HepG2 (cell line): ENCODE measurements around the gene DTHD1. TPM values are rescaled to one million over a fixed set of nuclear protein-coding genes. Genes with fewer than 3 reads are reported as not detected.

Experiments
- ATAC-seq: fragments of 200-7000 bp; cut with Tn5 transposase; 3 replicates; pipeline ENCODE4 v1.9.1; 2020; ENCODE audit warnings: mild to moderate bottlenecking, moderate library complexity
- BruUV-seq: library from RNA; stranded (reverse); fragments of 400-500 nt; replicated peaks from 2 replicates; lab custom pipeline; 2021; lab: Mats Ljungman, UMichigan
- CTCF ChIA-PET: fragments of 300-600 bp; formaldehyde crosslinking; extraction: SDS; loops from one replicate; lab custom pipeline; 2021; ENCODE audit warnings: low total read pairs, inconsistent platforms, low intra/inter-chr PET ratio; lab: Yijun Ruan, JAX
- POLR2A ChIA-PET: fragments of 350-600 bp; sonication (Branson Sonifier 250); formaldehyde crosslinking; loops from one replicate; lab custom pipeline; 2020; ENCODE audit warnings: antibody characterized with exemption, inconsistent platforms; lab: Yijun Ruan, JAX
- DNase-seq: peaks from one replicate; pipeline ENCODE4 v3.0.0-alpha.2; 2015; ENCODE audit warnings: low spot score
- FAIRE-seq: peaks from 3 replicates; lab custom pipeline; 2011; peaks lifted over from hg19 to GRCh38; lab: Jason Lieb, UNC
- H2AFZ ChIP-seq: one replicate; pipeline ENCODE4 v1.6.1; 2011; ENCODE audit warnings: low read length, inconsistent platforms
- H3K27ac ChIP-seq: fragments of 300-600 bp; 3 replicates; pipeline ENCODE4 v1.8.0; 2011; ENCODE audit warnings: mixed run types, mild to moderate bottlenecking, mixed read lengths, low read length, inconsistent platforms; ENCODE audit not compliant: insufficient read depth; ENCODE audit errors: extremely low read length
- H3K27me3 ChIP-seq, 2 experiments: fragments of 200-600 bp in 1 of 2; 2 replicates in 1 of 2; 3 replicates in 1 of 2; pipeline versions ENCODE4 v1.6.0 to v1.8.0; 2011; ENCODE audit warnings: low read length in 2 of 2, mild to moderate bottlenecking in 2 of 2, moderate library complexity in 2 of 2, inconsistent platforms in 1 of 2; ENCODE audit not compliant: insufficient read depth in 2 of 2, control insufficient read depth in 1 of 2
- H3K36me3 ChIP-seq, 2 experiments: fragments of 200-600 bp in 1 of 2; replicated peaks in 1 of 2; 2 replicates in 1 of 2; 3 replicates in 1 of 2; pipeline versions ENCODE4 v1.5.1 to v1.8.0; 2011; ENCODE audit warnings: low read length in 2 of 2, inconsistent platforms in 1 of 2; ENCODE audit not compliant: insufficient read depth in 2 of 2, control insufficient read depth in 1 of 2
- H3K4me1 ChIP-seq: 2 replicates; pipeline ENCODE4 v1.5.1; 2012; ENCODE audit warnings: low read length, inconsistent platforms; ENCODE audit not compliant: insufficient read depth
- H3K4me2 ChIP-seq: 2 replicates; pipeline ENCODE4 v1.6.0; 2011; ENCODE audit warnings: low read depth, low read length, inconsistent platforms
- H3K4me3 ChIP-seq, 3 experiments: fragments of 200-600 bp in 1 of 3; sonication (generic), shearing (Covaris generic) in 1 of 3; replicated peaks in 1 of 3; 2 replicates each; pipeline ENCODE4 v1.5.1; 2011 to 2016; ENCODE audit warnings: low read length in 3 of 3, inconsistent platforms in 2 of 3, low read depth in 2 of 3, mild to moderate bottlenecking in 2 of 3, control low read depth in 1 of 3, mixed read lengths in 1 of 3; ENCODE audit not compliant: insufficient read depth in 1 of 3
- H3K79me2 ChIP-seq: one replicate; pipeline ENCODE4 v1.6.1; 2011; ENCODE audit warnings: low read length, inconsistent platforms; ENCODE audit not compliant: insufficient read depth
- H3K9ac ChIP-seq: 2 replicates; pipeline ENCODE4 v1.6.0; 2011; ENCODE audit warnings: mild to moderate bottlenecking, low read depth, low read length, inconsistent platforms; ENCODE audit not compliant: insufficient read depth
- H3K9me3 ChIP-seq: 2 replicates; pipeline ENCODE4 v1.5.1; 2012; ENCODE audit warnings: mild to moderate bottlenecking, low read length
- H4K20me1 ChIP-seq: 2 replicates; pipeline ENCODE4 v1.6.0; 2011; ENCODE audit warnings: inconsistent platforms, mild to moderate bottlenecking, low read length, moderate library complexity; ENCODE audit not compliant: insufficient read depth
- ATF7 ChIP-seq, 2 experiments: fragments of 450-650 bp in 1 of 2; sonication (generic) in 1 of 2; formaldehyde crosslinking in 1 of 2; IDR thresholded peaks; 2 replicates each; pipeline versions ENCODE4 v1.4.0 to v1.6.1; 2016 to 2020; ENCODE audit warnings: antibody characterized with exemption in 1 of 2, mild to moderate bottlenecking in 1 of 2, missing genetic modification reagents in 1 of 2
- NAIF1 ChIP-seq: sonication (generic); formaldehyde crosslinking; IDR thresholded peaks from 2 replicates; pipeline ENCODE4 v1.5.0; 2020; ENCODE audit warnings: mild to moderate bottlenecking, missing genetic modification reagents, borderline replicate concordance
- NCOA2 ChIP-seq: sonication (generic); formaldehyde crosslinking; IDR thresholded peaks from 2 replicates; pipeline ENCODE4 v1.8.0; 2022; ENCODE audit warnings: inconsistent platforms
- PBX2 ChIP-seq: IDR thresholded peaks from 2 replicates; pipeline ENCODE4 v1.6.1; 2016; ENCODE audit warnings: control low read depth
- TGIF2 ChIP-seq: IDR thresholded peaks from 2 replicates; pipeline ENCODE4 v1.6.1; 2016; ENCODE audit warnings: control low read depth, missing compliant biosample characterization
- ZMYM2 ChIP-seq: sonication (generic); formaldehyde crosslinking; IDR thresholded peaks from 2 replicates; pipeline ENCODE4 v1.8.0; 2022; ENCODE audit warnings: mild to moderate bottlenecking, missing genetic modification reagents
- ZNF12 ChIP-seq: sonication (generic); formaldehyde crosslinking; IDR thresholded peaks from 2 replicates; pipeline ENCODE4 v1.5.0; 2020; ENCODE audit warnings: missing genetic modification reagents
- ZNF230 ChIP-seq: sonication (generic); formaldehyde crosslinking; IDR thresholded peaks from 2 replicates; pipeline ENCODE4 v1.4.0; 2020; ENCODE audit warnings: mild to moderate bottlenecking, missing genetic modification reagents
- ZNF552 ChIP-seq: sonication (generic); formaldehyde crosslinking; IDR thresholded peaks from 2 replicates; pipeline ENCODE4 v1.9.0; 2022; ENCODE audit warnings: missing genetic modification reagents, mild to moderate bottlenecking, borderline replicate concordance
- ZNF761 ChIP-seq: sonication (generic); formaldehyde crosslinking; conservative IDR thresholded peaks from 2 replicates; pipeline ENCODE4 v1.4.0; 2020; ENCODE audit warnings: mild to moderate bottlenecking, missing genetic modification reagents
- WGBS: methylation state at CpG from one replicate; pipeline ENCODE4 v1.1.6; 2017; ENCODE audit warnings: low lambda C conversion rate; 5-methylcytosine and 5-hydroxymethylcytosine counted together
- in situ Hi-C: cut with HindIII; loops from 2 replicates; pipeline ENCODE4 v1.10.0; 2017; ENCODE audit warnings: low pct_unique_long_range_greater_than_20kb; ENCODE audit not compliant: extremely low pct_ligation_motif_present
- intact Hi-C: fragments of 100-400 bp; cut with micrococcal nuclease; formaldehyde crosslinking; loops from one replicate; pipeline ENCODE4 v1.10.0; 2022; ENCODE audit not compliant: unreplicated experiment
- polyA plus RNA-seq, 8 experiments: library from polyadenylated mRNA; depleted of rRNA in 3 of 8; stranded (reverse) in 7 of 8; unstranded in 1 of 8; fragments of >200 nt; fragmentation: Illumina TruSeq in 4 of 8; extraction: Trizol in 4 of 8; gene quantifications; 2 replicates each; pipeline versions ENCODE4 v1.2.1 to v1.2.3, GENCODE V29; 2011 to 2016; ENCODE audit warnings: low read depth in 4 of 8, missing spikeins in 1 of 8, mixed read lengths in 1 of 8; ENCODE audit not compliant: insufficient read depth in 1 of 8
- total RNA-seq, 5 experiments: library from RNA; depleted of rRNA; stranded (reverse); fragments of >200 nt; fragmentation: Illumina TruSeq; extraction: Trizol; gene quantifications; 2 replicates each; pipeline ENCODE4 v1.2.3, GENCODE V29; 2016; ENCODE audit warnings: low read depth in 1 of 5
- TF ChIP-seq, protein P1 (sequence below): sonication (generic); formaldehyde crosslinking; IDR thresholded peaks from 2 replicates; pipeline ENCODE4 v1.4.0; 2020; ENCODE audit warnings: missing genetic modification reagents
- TF ChIP-seq, protein P2 (sequence below): sonication (generic); formaldehyde crosslinking; IDR thresholded peaks from 2 replicates; pipeline ENCODE4 v1.4.0; 2020; ENCODE audit warnings: missing genetic modification reagents

Gene DTHD1
- total and polyA plus RNA-seq, 2 of the 13 experiments (the other 11 are each of a cell fraction or from before 2014, with no cell fraction given), result not detected

GRCh38 chr4:36327400-36327799 is 46.0 kb downstream of the DTHD1 start:
- H3K4me1 ChIP-seq, result no peaks in the 10 kb centered on the region
- no peaks in the 10 kb centered on the region for H3K9me3 ChIP-seq
- intact Hi-C loops, result no loop called here
- ATAC-seq (no peak), DNase-seq (no peak), FAIRE-seq (no peak)
- H3K27ac ChIP-seq, result no peak overlapping the region
- no peak overlapping the region for H3K4me3 ChIP-seq
- H4K20me1 ChIP-seq, result no peaks in the 10 kb centered on the region
- no peaks in the 10 kb centered on the region for H3K27me3 ChIP-seq
- in situ Hi-C loops, result no loop called here
- no TSS peak for BruUV-seq
- no peak overlapping the region for H3K4me2 ChIP-seq
- no peaks in the 10 kb centered on the region for H3K36me3 ChIP-seq
- ChIA-PET POLR2A (no interaction called here), CTCF (no interaction called here)
- no peak overlapping the region for H2AFZ ChIP-seq
- H3K79me2 ChIP-seq, result no peaks in the 10 kb centered on the region
- no peak overlapping the region for H3K9ac ChIP-seq
- 40% methylated on average over 5 of the region's 5 CpGs for WGBS
- 0 out of 2 replicates have a peak, but pooled peaks have one; percentile 16 for TF ChIP-seq ATF7 (IDR thresholded peaks at IDR 0.05)
- TF ChIP-seq ATF7 (CRISPR knock-in tag; IDR thresholded peaks at IDR 0.05), result no peak
- TF ChIP-seq NCOA2, result no peak
- no peak for TF ChIP-seq TGIF2
- TF ChIP-seq ZNF230 (CRISPR knock-in tag), result no peak
- no peak for TF ChIP-seq ZMYM2 (CRISPR knock-in tag)

GRCh38 chr4:36328130-36328529 is 46.7 kb downstream of the DTHD1 start:
- CTCF ChIA-PET, result no interaction called here

More at GRCh38 chr4:36328130-36328529, 46.7 kb downstream of the DTHD1 start:
- H3K27me3 ChIP-seq, result no peaks in the 10 kb centered on the region
- H3K36me3 ChIP-seq, result no peaks in the 10 kb centered on the region
- H4K20me1 ChIP-seq, result no peaks in the 10 kb centered on the region
- no TSS peak for BruUV-seq
- no peak overlapping the region for H3K27ac ChIP-seq
- TF ChIP-seq ZNF761, result no peak
- no peak for TF ChIP-seq NAIF1 (CRISPR knock-in tag)
- no peak for TF ChIP-seq ZNF552 (CRISPR knock-in tag)
- no peak for TF ChIP-seq PBX2
- TF ChIP-seq, protein P1, sequence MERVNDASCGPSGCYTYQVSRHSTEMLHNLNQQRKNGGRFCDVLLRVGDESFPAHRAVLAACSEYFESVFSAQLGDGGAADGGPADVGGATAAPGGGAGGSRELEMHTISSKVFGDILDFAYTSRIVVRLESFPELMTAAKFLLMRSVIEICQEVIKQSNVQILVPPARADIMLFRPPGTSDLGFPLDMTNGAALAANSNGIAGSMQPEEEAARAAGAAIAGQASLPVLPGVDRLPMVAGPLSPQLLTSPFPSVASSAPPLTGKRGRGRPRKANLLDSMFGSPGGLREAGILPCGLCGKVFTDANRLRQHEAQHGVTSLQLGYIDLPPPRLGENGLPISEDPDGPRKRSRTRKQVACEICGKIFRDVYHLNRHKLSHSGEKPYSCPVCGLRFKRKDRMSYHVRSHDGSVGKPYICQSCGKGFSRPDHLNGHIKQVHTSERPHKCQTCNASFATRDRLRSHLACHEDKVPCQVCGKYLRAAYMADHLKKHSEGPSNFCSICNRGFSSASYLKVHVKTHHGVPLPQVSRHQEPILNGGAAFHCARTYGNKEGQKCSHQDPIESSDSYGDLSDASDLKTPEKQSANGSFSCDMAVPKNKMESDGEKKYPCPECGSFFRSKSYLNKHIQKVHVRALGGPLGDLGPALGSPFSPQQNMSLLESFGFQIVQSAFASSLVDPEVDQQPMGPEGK (CRISPR knock-in tag), result no peak
- TF ChIP-seq, protein P2, sequence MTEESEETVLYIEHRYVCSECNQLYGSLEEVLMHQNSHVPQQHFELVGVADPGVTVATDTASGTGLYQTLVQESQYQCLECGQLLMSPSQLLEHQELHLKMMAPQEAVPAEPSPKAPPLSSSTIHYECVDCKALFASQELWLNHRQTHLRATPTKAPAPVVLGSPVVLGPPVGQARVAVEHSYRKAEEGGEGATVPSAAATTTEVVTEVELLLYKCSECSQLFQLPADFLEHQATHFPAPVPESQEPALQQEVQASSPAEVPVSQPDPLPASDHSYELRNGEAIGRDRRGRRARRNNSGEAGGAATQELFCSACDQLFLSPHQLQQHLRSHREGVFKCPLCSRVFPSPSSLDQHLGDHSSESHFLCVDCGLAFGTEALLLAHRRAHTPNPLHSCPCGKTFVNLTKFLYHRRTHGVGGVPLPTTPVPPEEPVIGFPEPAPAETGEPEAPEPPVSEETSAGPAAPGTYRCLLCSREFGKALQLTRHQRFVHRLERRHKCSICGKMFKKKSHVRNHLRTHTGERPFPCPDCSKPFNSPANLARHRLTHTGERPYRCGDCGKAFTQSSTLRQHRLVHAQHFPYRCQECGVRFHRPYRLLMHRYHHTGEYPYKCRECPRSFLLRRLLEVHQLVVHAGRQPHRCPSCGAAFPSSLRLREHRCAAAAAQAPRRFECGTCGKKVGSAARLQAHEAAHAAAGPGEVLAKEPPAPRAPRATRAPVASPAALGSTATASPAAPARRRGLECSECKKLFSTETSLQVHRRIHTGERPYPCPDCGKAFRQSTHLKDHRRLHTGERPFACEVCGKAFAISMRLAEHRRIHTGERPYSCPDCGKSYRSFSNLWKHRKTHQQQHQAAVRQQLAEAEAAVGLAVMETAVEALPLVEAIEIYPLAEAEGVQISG (CRISPR knock-in tag), result no peak
- no peak for TF ChIP-seq ZNF12 (CRISPR knock-in tag)
- ATAC-seq (no peak), FAIRE-seq (no peak), DNase-seq (no peak)
- POLR2A ChIA-PET, result no interaction called here
- H3K79me2 ChIP-seq, result no peaks in the 10 kb centered on the region
- no peak overlapping the region for H2AFZ ChIP-seq
- H3K9ac ChIP-seq, result no peak overlapping the region
- no peaks in the 10 kb centered on the region for H3K4me1 ChIP-seq
- H3K9me3 ChIP-seq, result no peaks in the 10 kb centered on the region
- WGBS, result 28% methylated on average over 9 of the region's 9 CpGs
- no peak overlapping the region for H3K4me2 ChIP-seq
- in situ Hi-C loops, result no loop called here
- intact Hi-C loops, result no loop called here
- no peak overlapping the region for H3K4me3 ChIP-seq
